ENCODE measurements around the gene HIRIP3. TPM values are rescaled to one million over a fixed set of nuclear protein-coding genes. Genes with fewer than 3 reads are reported as not detected.

The HIRIP3 gene
- total and polyA plus RNA-seq, 2 of the 13 experiments (the other 11 are each of a cell fraction or from before 2014, with no cell fraction given): 12.6 to 17.2 TPM

GRCh38 chr16:30004811-30005242, 9.4 kb upstream of the HIRIP3 start:
- FAIRE-seq: no peak
- CTCF ChIA-PET (ENCODE audit: low intra/inter-chr PET ratio, low total read pairs): interaction anchor here (1.1 kb wide), 1 partner anchor 142 kb away, joined by 3 read pairs; no protein-coding TSS in a partner anchor
- no TSS peak for BruUV-seq (replicated peaks)
- intact Hi-C loops (cut with micrococcal nuclease; ENCODE audit: unreplicated experiment): no loop called here
- Histone ChIP-seq H3K27me3 (ENCODE audit: control insufficient read depth in 1 of 2, insufficient read depth in 2 of 2, low read length in 2 of 2) (peaks cover under 1 to 8% of the 10 kb centered on the region in 2 experiments; a peak in 4 of 5 replicates), H3K9me3 (ENCODE audit: low read length) (no peaks in the 10 kb centered on the region), H3K27ac (ENCODE audit: extremely low read length, insufficient read depth, low read length) (no peak overlapping the region), H3K4me2 (ENCODE audit: low read depth, low read length) (no peak overlapping the region), H3K36me3 (replicated peaks in 1 of 2; ENCODE audit: control insufficient read depth in 1 of 2, insufficient read depth in 2 of 2, low read length in 2 of 2) (peaks cover 0 to 3% of the 10 kb centered on the region in 2 experiments; a peak in 1 of 5 replicates), H3K4me1 (ENCODE audit: insufficient read depth, low read length) (peaks cover 10% of the 10 kb centered on the region), H3K4me3 (replicated peaks in 1 of 3; ENCODE audit: insufficient read depth in 1 of 3, low read depth in 2 of 3, low read length in 3 of 3) (no peak overlapping the region), H3K9ac (ENCODE audit: insufficient read depth, low read depth, low read length) (no peak overlapping the region), H3K79me2 (ENCODE audit: insufficient read depth, low read length) (no peaks in the 10 kb centered on the region), H4K20me1 (ENCODE audit: insufficient read depth, low read length) (no peaks in the 10 kb centered on the region), H2AFZ (ENCODE audit: low read length) (no peak overlapping the region)
- TF ChIP-seq ZFY (CRISPR knock-in tag; IDR thresholded peaks at IDR 0.05) (no peak), ZNF329 (CRISPR knock-in tag; IDR thresholded peaks at IDR 0.05; ENCODE audit: low read depth) (no peak), RBFOX2 (IDR thresholded peaks at IDR 0.05; ENCODE audit: low read depth, low read length) (0 out of 2 replicates have a peak, but pooled peaks have one; percentile 35), KDM2A (CRISPR knock-in tag; IDR thresholded peaks at IDR 0.05; ENCODE audit: borderline replicate concordance, low read depth) (no peak), ZFP36 (IDR thresholded peaks at IDR 0.05; ENCODE audit: borderline replicate concordance, low read depth, low read length, partially characterized antibody) (no peak), AGO2 (optimal IDR thresholded peaks at IDR 0.05; ENCODE audit: low read depth, low read length) (peak; percentile 51), YEATS4 (CRISPR knock-in tag; IDR thresholded peaks at IDR 0.05; ENCODE audit: borderline replicate concordance) (no peak), PTBP1 (IDR thresholded peaks at IDR 0.05; ENCODE audit: low read depth, low read length, poor library complexity, severe bottlenecking) (peak; percentile 10)
- TF ChIP-seq, protein P1, sequence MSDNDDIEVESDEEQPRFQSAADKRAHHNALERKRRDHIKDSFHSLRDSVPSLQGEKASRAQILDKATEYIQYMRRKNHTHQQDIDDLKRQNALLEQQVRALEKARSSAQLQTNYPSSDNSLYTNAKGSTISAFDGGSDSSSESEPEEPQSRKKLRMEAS (IDR thresholded peaks at IDR 0.05): no peak
- TF ChIP-seq, protein P2, sequence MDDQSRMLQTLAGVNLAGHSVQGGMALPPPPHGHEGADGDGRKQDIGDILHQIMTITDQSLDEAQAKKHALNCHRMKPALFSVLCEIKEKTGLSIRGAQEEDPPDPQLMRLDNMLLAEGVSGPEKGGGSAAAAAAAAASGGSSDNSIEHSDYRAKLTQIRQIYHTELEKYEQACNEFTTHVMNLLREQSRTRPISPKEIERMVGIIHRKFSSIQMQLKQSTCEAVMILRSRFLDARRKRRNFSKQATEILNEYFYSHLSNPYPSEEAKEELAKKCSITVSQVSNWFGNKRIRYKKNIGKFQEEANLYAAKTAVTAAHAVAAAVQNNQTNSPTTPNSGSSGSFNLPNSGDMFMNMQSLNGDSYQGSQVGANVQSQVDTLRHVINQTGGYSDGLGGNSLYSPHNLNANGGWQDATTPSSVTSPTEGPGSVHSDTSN (CRISPR knock-in tag; IDR thresholded peaks at IDR 0.05; ENCODE audit: borderline replicate concordance): no peak
- no peak for DNase-seq (ENCODE audit: low spot score)
- ATAC-seq: no peak
- 85% methylated on average over 11 of the region's 11 CpGs for WGBS (ENCODE audit: low lambda C conversion rate)
- POLR2A ChIA-PET: interaction anchor here (1.2 to 2.1 kb wide), 2 partner anchors 31 to 79 kb away, joined by 3 to 8 read pairs; partner anchors contain the start of gene TAOK2
- in situ Hi-C loops (cut with HindIII; ENCODE audit: extremely low pct_ligation_motif_present, low pct_unique_long_range_greater_than_20kb): loop anchor here (10.0 kb wide), 1 partner anchor 140 kb away; the partner anchor contains the start of gene CDIPT

Data from HepG2 (cell line).